ENCODE measurements around the gene MS4A4E.
"Not testable (repeated sequence)": the region's sequence is repeated elsewhere in the genome, so short reads cannot be mapped to it uniquely, and the experiment has no call there.

Gene MS4A4E

DNA sequence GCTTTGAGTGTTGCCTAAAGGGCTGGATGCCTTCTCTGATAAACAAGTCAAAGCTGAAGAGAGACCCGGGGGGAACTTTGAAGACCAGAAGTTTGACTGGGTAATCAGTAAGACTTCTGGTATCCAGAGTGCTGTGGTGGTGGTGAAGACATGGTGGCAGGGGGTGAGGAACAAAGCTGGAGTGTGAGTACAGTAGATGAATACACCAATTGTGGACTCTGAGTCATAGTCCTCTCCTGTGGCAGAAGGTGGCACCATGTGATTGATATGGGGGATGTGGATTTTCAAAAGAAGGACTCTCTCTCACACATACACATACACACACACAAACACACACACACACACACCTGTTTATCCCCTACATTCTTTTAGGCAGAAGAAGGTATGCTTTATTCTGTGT, 72.4 kb downstream of the MS4A4E start:
- DNase-seq = no peak

DNA sequence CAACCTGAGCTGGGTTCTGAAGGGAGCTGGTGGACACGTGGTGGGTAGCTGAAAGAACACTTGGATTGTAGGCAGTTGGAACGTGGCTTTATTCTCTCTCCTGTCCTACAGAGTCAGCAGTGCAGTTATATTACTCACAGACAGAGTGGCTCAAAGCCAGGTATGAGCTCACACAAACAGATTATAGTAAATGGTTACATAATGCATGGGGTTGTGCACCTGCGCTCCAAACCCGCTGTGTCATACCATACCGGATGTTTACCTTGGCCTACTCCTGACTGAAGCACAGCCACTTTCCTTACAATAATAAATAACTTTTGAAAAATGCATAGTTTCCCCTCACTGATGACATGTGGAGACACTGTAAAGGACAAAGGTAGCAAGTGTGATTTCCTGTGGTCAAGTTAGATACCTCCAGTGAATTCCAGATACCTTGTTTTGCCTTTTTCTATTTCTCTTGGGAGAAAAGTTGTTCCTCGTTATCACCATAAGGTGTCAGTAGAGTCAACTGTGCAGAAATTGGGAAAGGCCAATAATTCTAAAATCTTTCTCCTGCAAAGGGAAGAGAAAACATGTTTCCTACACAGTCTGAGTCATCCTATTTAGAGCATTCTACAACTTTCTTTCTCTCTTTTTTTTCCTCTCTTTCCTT, 73.5 kb downstream of the MS4A4E start:
- no peak for DNase-seq

DNA sequence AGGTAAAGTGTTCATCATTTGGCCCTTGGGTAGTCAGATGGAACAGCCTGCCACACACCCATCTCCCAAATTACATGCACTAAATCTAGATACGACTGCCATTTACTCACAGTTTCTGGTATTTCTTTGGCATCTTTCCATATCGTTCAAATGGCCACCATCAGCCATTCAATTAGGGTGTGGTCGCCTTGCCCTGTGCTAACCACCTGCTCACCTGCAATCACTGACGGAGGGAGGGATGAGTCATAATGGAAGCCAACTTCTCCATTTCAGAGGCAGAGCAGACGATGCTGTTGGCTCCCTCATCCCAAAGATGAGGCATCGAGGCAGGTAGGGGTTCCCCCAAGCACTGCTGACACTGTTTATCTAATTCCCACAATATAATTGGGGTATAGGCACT, 74.6 kb downstream of the MS4A4E start:
- DNase-seq = no peak

DNA sequence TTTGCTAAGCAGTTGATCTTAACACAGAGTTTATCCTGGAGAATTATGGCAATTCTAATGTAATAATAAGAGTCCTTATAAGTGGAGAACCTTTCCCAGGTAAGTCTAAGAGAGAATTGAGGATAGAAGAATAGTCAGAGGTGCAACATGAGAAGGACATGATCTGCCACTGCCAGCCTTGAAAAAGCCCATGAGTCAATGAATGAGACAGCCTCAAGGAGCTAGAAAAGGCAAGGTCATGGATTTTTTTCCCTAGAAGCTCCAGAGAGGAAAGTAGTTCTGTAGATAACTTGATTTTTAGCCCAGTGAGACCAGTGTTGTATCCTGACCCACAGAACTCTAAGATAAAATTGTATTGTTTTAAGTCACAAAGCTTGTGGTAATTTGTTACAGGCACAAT, 77.0 kb downstream of the MS4A4E start:
- no peak for DNase-seq

GRCh38 chr11:60165538-60165937, 77.4 kb downstream of the MS4A4E start:
- no peak for DNase-seq

- no peak for DNase-seq
Observed at GRCh38 chr11:60164550-60165075, 78.3 kb downstream of the MS4A4E start.

DNA sequence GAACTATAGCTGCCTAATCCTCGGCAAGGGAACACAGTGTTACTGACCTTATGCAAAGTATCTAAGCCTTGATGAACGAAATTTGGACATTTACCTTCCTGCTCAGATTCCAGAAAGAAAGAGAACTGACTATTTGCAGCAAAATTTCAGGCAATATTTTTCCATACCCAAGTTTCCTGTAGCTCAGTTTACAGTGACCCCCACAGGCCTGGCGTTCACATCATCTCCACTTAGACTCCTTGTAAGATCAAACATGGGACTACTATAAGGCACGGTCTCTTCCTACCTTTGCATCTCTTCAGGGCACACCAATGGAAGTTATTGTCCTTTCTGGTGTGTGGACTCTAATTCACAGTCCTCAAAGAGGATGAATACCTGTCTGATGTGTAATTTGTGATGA, 81.2 kb downstream of the MS4A4E start:
- no peak for DNase-seq

DNA sequence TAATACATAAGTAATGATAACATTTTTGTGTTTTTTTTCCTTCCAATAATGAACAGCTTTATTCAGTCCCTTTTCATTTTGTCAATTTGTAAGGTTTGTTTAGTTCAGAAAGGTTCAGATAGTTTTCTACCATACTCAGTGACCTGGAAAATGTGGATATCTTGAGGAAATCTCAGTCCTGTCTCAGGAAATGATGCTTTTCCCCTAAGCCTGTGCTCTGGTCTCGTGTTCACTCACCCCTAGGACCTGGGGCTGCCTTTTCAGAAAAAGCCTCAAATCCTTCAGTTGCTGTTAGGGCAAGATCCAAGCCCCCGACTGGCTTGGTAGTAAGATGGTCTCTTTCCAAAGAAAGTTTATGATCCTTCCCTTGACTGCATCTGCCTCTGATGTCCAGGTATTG, 81.8 kb downstream of the MS4A4E start:
- no peak for DNase-seq

DNA sequence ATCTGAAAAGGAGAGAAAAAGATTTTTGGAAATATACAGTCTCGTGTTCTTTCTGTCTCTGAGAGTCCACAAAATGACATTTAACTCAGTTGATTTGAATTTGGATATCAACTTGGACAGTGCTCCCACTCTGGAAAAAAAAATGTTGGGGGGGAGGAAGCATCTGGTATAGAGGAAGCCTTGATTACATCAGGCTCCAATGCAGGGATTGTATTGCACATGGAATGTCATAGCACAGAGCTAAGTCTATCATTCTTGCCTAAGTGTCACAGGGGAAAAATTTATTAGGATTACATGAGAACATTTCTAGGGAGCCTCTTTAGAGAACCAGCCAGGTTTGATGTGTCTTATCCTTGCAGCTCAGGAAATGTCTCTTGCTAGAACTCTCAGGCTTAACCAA, 83.1 kb downstream of the MS4A4E start:
- DNase-seq = no peak

DNA sequence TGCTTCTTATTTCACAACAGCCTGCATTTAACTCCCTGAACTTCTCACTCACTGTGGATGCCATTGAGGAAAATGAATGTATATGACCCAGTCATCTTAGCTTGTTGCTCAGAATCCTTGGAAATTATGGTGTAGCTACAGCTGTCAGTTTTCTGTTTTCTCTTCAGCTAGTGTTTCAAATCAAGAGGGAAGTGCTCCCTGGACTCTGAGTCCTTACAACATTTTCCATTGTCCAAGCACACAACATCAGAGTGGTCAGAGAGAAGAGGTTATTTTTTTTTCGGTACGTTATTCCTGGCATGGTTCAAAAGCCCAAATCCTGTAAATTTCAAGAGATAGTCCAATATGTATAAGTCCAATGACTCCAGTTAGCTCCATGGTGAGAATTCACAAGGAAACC, 83.7 kb downstream of the MS4A4E start:
- no peak for DNase-seq

- no peak for DNase-seq
Observed at GRCh38 chr11:60158636-60159035, 84.3 kb downstream of the MS4A4E start.

GRCh38 chr11:60155931-60156330, 87.0 kb downstream of the MS4A4E start:
- DNase-seq = no peak

DNA sequence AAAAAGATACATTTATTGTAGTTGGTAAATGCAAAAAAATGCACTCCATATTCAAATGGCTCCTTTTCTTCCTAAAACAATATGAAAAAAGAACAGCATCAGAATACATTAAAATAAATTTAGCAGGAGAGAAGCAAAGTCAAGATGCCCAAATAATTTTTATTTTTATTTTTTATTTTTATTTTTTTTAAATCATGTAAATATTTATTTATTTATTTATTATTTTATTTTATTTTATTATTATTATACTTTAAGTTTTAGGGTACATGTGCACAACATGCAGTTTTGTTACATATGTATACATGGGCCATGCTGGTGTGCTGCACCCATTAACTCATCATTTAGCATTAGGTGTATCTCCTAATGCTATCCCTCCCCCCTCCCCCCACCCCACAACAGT, 90.2 kb downstream of the MS4A4E start:
- not testable (repeated sequence) for DNase-seq

GRCh38 chr11:60150279-60150678, 92.7 kb downstream of the MS4A4E start:
- no peak for DNase-seq
